Karpas-422 (cell line): Measurements from ENCODE around the gene GRIK5. TPM values are rescaled to one million over a fixed set of nuclear protein-coding genes. Genes with fewer than 3 reads are reported as not detected.
A peak's percentile ranks its signal among the peaks of the same experiment; 100 is the strongest.

Source experiments
- DNase-seq: peaks from one replicate; pipeline ENCODE4 v3.0.0-alpha.2; 2015
- H2AFZ ChIP-seq: fragments of 200-600 bp; sonication (generic); 2 replicates; pipeline ENCODE4 v1.6.1; 2014; ENCODE audit warnings: antibody characterized with exemption, low read length, mixed read lengths
- H3K27ac ChIP-seq: fragments of 200-600 bp; sonication (generic); 2 replicates; pipeline ENCODE4 v1.5.1; 2014; ENCODE audit warnings: mild to moderate bottlenecking, low read length, moderate library complexity
- H3K27me3 ChIP-seq: fragments of 200-600 bp; sonication (generic); 2 replicates; pipeline ENCODE4 v1.6.1; 2014; ENCODE audit warnings: low read length, mixed read lengths
- H3K36me3 ChIP-seq: fragments of 200-600 bp; sonication (generic); 2 replicates; pipeline ENCODE4 v1.6.1; 2014; ENCODE audit warnings: low read length, mixed read lengths; ENCODE audit not compliant: insufficient read depth
- H3K4me1 ChIP-seq: fragments of 200-600 bp; sonication (generic); 2 replicates; pipeline ENCODE4 v1.6.1; 2014; ENCODE audit warnings: mild to moderate bottlenecking, low read length, mixed read lengths
- H3K4me2 ChIP-seq: fragments of 200-600 bp; sonication (generic); 2 replicates; pipeline ENCODE4 v1.6.1; 2014; ENCODE audit warnings: low read length, low read depth, mild to moderate bottlenecking; ENCODE audit not compliant: poor library complexity, severe bottlenecking
- H3K4me3 ChIP-seq: fragments of 200-600 bp; sonication (generic); 2 replicates; pipeline ENCODE4 v1.5.1; 2014; ENCODE audit warnings: mild to moderate bottlenecking, antibody characterized with exemption, low read length, mixed read lengths
- H3K79me2 ChIP-seq: fragments of 200-600 bp; sonication (generic); 2 replicates; pipeline ENCODE4 v1.6.1; 2014; ENCODE audit warnings: mild to moderate bottlenecking, low read length, mixed read lengths
- H3K9ac ChIP-seq: fragments of 200-600 bp; sonication (generic); 2 replicates; pipeline ENCODE4 v1.6.0; 2014; ENCODE audit warnings: low read length
- H3K9me2 ChIP-seq: fragments of 200-600 bp; sonication (generic), shearing (Covaris generic); replicated peaks from 2 replicates; pipeline ENCODE4 v1.6.0; 2014; ENCODE audit warnings: mild to moderate bottlenecking, low read length, moderate library complexity; ENCODE audit not compliant: insufficient read depth
- H3K9me3 ChIP-seq: fragments of 300-700, 200-600 bp; sonication (generic); 2 replicates; pipeline ENCODE4 v1.6.1; 2014; ENCODE audit warnings: low read length, mixed read lengths
- H4K20me1 ChIP-seq: fragments of 200-600 bp; sonication (generic); 2 replicates; pipeline ENCODE4 v1.6.1; 2014; ENCODE audit warnings: mild to moderate bottlenecking, antibody characterized with exemption, low read length, low read depth; ENCODE audit not compliant: insufficient read depth
- total RNA-seq: library from RNA; depleted of rRNA; stranded (reverse); fragments of >200 nt; shearing (Covaris generic); gene quantifications from 2 replicates; pipeline ENCODE4 v1.2.3, GENCODE V29; 2014; ENCODE audit warnings: low replicate concordance

The GRIK5 gene
- total RNA-seq, 1 experiment from 2014 or later: 0.07 TPM

DNA sequence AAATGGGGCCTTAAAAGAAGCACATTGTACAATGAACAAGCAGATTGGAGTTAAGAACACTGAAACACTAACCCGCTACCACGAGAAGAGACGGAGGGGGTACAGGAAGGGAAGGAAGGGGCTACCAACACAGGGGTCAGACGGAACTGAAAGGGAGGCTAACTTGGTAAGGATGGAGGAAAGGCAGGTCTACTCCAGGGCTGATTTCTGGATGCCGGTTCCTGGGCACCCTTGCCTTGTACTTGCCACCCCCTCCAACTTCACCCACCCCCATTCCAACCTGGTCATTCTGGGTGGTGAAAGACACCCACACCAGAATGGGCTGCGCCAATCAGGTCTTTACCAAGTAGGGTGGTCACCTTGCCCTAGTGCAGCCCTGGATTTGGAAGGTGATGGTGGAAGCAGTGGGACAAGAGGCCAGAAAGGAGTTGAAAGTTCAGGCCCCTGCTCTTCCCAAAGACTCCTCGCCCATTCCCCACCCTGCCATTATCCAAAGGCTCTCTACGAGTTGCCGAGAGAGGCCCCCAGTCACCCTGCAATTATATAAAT lies 16.3 kb upstream of the GRIK5 start:
- Histone ChIP-seq H3K27me3 (no peaks in the 10 kb centered on the region), H3K79me2 (no peaks in the 10 kb centered on the region), H3K27ac (peak overlapping the region; percentile 82), H3K4me1 (peaks cover 42% of the 10 kb centered on the region), H3K9ac (no peak overlapping the region), H4K20me1 (peaks cover 9% of the 10 kb centered on the region; the same call in 1 of the 2 replicates), H2AFZ (no peak overlapping the region), H3K9me3 (no peaks in the 10 kb centered on the region), H3K36me3 (no peaks in the 10 kb centered on the region; the same call in 1 of the 2 replicates), H3K4me3 (no peak overlapping the region), H3K9me2 (no peaks in the 10 kb centered on the region), H3K4me2 (no peak overlapping the region)
- peak; percentile 77 for DNase-seq

DNA sequence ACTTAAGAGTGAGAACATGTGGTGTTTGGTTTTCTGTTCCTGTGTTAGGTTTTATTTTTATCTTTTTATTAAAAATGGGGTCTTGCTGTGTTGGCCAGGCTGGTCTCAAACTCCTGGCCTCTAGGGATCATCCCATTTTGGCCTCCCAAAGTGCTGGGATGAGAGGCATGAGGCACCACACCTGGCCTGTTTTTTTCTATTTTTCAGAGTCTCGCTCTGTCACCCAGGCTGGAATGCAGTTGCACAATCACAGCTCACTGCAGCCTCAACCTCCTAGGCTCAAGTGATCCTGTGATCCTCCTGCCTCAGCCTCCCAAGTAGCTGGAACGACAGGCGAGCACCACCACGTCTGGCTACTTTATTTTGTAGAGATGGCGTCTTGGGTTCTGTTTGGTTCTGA lies 13.5 kb upstream of the GRIK5 start:
- DNase-seq: no peak
- peaks cover 4% of the 10 kb centered on the region; the same call in 1 of the 2 replicates for H3K36me3 ChIP-seq
- H3K4me3 ChIP-seq: no peak overlapping the region
- H3K27me3 ChIP-seq: no peaks in the 10 kb centered on the region
- peaks cover 31% of the 10 kb centered on the region for H4K20me1 ChIP-seq
- no peaks in the 10 kb centered on the region for H3K9me2 ChIP-seq
- H3K27ac ChIP-seq: no peak overlapping the region
- no peak overlapping the region for H2AFZ ChIP-seq
- H3K4me2 ChIP-seq: no peak overlapping the region
- H3K79me2 ChIP-seq: peaks cover 10% of the 10 kb centered on the region
- H3K9me3 ChIP-seq: no peaks in the 10 kb centered on the region
- no peak overlapping the region for H3K9ac ChIP-seq
- H3K4me1 ChIP-seq: peaks cover 17% of the 10 kb centered on the region

DNA sequence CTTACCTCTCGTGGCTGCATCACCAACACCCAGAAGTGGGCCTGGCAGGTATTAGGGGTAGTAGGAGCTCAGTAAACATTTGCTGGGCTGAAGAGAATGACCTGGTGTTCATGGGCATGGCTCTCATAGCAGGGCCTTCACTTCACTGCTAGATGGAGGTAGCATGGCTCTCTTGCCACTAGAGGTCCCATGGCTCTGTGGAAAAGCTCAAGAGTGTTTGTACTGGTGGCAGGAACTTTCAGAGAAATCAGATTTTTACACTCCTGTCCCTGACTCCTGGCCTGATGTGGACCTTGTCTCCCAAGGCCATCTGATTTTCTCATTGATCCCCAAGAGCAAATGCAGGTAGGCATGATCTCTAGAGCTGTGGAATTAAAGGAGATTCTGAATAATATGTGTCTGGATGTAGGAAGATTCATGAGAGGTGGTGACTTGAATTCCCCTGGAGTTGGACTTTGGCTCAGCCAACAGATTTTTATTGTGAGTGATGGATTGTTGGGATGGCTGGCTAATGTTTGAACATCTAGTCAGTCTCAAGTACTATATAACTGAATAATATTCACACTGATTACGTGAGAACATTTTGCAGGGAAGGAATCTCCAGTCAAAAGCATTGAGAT lies 11.7 kb upstream of the GRIK5 start:
- H2AFZ ChIP-seq: no peak overlapping the region
- no peaks in the 10 kb centered on the region for H3K27me3 ChIP-seq
- peaks cover 28% of the 10 kb centered on the region for H3K79me2 ChIP-seq
- H4K20me1 ChIP-seq: peaks cover 50% of the 10 kb centered on the region
- peaks cover 9% of the 10 kb centered on the region; the same call in 1 of the 2 replicates for H3K36me3 ChIP-seq
- peak; percentile 83 for DNase-seq
- no peak overlapping the region for H3K4me3 ChIP-seq
- H3K9me2 ChIP-seq: no peaks in the 10 kb centered on the region
- H3K4me2 ChIP-seq: no peak overlapping the region
- peaks cover 12% of the 10 kb centered on the region for H3K4me1 ChIP-seq
- no peaks in the 10 kb centered on the region for H3K9me3 ChIP-seq
- peak overlapping the region; percentile 11; the same call in 1 of the 2 replicates for H3K27ac ChIP-seq
- H3K9ac ChIP-seq: no peak overlapping the region

DNA sequence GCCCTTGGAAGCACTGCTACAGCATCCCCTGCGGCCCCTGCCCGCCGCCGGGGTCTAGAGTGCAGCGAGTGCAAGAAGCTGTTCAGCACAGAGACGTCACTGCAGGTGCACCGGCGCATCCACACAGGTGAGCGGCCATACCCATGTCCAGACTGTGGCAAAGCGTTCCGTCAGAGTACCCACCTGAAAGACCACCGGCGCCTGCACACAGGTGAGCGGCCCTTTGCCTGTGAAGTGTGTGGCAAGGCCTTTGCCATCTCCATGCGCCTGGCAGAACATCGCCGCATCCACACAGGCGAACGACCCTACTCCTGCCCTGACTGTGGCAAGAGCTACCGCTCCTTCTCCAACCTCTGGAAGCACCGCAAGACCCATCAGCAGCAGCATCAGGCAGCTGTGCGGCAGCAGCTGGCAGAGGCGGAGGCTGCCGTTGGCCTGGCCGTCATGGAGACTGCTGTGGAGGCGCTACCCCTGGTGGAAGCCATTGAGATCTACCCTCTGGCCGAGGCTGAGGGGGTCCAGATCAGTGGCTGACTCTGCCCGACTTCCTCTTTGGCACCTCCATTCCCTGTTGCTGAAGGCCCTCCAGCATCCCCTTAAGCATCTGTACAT lies 10.9 kb upstream of the GRIK5 start:
- no peak overlapping the region for H3K4me3 ChIP-seq
- H3K27me3 ChIP-seq: no peaks in the 10 kb centered on the region
- no peaks in the 10 kb centered on the region for H3K9me3 ChIP-seq
- H3K79me2 ChIP-seq: peaks cover 33% of the 10 kb centered on the region
- H3K9ac ChIP-seq: no peak overlapping the region
- no peak overlapping the region for H2AFZ ChIP-seq
- peaks cover 9% of the 10 kb centered on the region; the same call in 1 of the 2 replicates for H3K36me3 ChIP-seq
- no peaks in the 10 kb centered on the region for H3K9me2 ChIP-seq
- no peak overlapping the region for H3K27ac ChIP-seq
- peaks cover 53% of the 10 kb centered on the region for H4K20me1 ChIP-seq
- no peak for DNase-seq
- H3K4me2 ChIP-seq: no peak overlapping the region
- peaks cover 11% of the 10 kb centered on the region for H3K4me1 ChIP-seq

DNA sequence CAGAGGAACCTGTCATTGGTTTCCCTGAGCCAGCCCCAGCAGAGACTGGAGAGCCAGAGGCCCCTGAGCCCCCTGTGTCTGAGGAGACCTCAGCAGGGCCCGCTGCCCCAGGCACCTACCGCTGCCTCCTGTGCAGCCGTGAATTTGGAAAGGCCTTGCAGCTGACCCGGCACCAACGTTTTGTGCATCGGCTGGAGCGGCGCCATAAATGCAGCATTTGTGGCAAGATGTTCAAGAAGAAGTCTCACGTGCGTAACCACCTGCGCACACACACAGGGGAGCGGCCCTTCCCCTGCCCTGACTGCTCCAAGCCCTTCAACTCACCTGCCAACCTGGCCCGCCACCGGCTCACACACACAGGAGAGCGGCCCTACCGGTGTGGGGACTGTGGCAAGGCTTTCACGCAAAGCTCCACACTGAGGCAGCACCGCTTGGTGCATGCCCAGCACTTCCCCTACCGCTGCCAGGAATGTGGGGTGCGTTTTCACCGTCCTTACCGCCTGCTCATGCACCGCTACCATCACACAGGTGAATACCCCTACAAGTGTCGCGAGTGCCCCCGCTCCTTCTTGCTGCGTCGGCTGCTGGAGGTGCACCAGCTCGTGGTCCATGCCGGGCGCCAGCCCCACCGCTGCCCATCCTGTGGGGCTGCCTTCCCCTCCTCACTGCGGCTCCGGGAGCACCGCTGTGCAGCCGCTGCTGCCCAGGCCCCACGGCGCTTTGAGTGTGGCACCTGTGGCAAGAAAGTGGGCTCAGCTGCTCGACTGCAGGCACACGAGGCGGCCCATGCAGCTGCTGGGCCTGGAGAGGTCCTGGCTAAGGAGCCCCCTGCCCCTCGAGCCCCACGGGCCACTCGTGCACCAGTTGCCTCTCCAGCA lies 10.1 kb upstream of the GRIK5 start:
- H3K4me3 ChIP-seq: no peak overlapping the region
- no peak overlapping the region for H3K27ac ChIP-seq
- H3K9me3 ChIP-seq: no peaks in the 10 kb centered on the region
- no peak for DNase-seq
- H4K20me1 ChIP-seq: peaks cover 53% of the 10 kb centered on the region
- H2AFZ ChIP-seq: no peak overlapping the region
- H3K36me3 ChIP-seq: peaks cover 9% of the 10 kb centered on the region; the same call in 1 of the 2 replicates
- H3K27me3 ChIP-seq: no peaks in the 10 kb centered on the region
- no peaks in the 10 kb centered on the region for H3K9me2 ChIP-seq
- H3K4me1 ChIP-seq: peaks cover 14% of the 10 kb centered on the region
- H3K9ac ChIP-seq: no peak overlapping the region
- H3K79me2 ChIP-seq: peaks cover 33% of the 10 kb centered on the region
- no peak overlapping the region for H3K4me2 ChIP-seq

DNA sequence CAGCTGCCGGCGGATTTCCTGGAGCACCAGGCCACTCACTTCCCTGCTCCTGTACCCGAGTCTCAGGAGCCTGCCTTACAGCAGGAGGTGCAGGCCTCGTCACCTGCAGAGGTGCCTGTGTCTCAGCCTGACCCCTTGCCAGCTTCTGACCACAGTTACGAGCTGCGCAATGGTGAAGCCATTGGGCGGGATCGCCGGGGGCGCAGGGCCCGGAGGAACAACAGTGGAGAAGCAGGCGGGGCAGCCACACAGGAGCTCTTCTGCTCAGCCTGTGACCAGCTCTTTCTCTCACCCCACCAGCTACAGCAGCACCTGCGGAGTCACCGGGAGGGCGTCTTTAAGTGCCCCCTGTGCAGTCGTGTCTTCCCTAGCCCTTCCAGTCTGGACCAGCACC lies 9.3 kb upstream of the GRIK5 start:
- peaks cover 53% of the 10 kb centered on the region for H4K20me1 ChIP-seq
- H2AFZ ChIP-seq: no peak overlapping the region
- H3K4me3 ChIP-seq: no peak overlapping the region
- H3K27me3 ChIP-seq: no peaks in the 10 kb centered on the region
- no peaks in the 10 kb centered on the region for H3K9me3 ChIP-seq
- H3K4me2 ChIP-seq: no peak overlapping the region
- H3K9ac ChIP-seq: no peak overlapping the region
- H3K36me3 ChIP-seq: peaks cover 9% of the 10 kb centered on the region; the same call in 1 of the 2 replicates
- H3K79me2 ChIP-seq: peaks cover 33% of the 10 kb centered on the region
- H3K4me1 ChIP-seq: peaks cover 22% of the 10 kb centered on the region
- H3K27ac ChIP-seq: no peak overlapping the region
- DNase-seq: no peak
- no peaks in the 10 kb centered on the region for H3K9me2 ChIP-seq

DNA sequence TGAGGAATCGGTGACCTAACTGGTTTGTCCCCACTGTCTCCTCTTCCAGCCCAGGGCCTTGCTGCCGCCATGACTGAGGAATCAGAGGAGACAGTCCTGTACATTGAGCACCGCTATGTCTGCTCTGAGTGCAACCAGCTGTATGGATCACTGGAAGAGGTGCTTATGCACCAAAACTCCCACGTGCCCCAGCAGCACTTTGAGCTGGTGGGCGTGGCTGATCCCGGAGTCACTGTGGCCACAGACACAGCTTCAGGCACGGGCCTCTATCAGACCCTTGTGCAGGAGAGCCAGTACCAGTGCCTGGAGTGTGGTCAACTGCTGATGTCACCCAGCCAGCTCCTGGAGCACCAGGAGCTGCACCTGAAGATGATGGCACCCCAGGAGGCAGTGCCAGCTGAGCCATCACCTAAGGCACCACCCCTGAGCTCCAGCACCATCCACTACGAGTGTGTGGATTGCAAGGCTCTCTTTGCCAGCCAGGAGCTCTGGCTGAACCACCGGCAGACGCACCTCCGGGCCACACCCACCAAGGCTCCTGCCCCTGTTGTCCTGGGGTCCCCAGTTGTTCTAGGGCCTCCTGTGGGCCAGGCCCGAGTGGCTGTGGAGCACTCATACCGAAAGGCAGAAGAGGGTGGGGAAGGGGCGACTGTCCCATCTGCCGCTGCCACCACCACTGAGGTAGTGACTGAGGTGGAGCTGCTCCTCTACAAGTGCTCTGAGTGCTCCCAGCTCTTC lies 8.7 kb upstream of the GRIK5 start:
- Histone ChIP-seq H4K20me1 (peaks cover 53% of the 10 kb centered on the region), H3K27ac (no peak overlapping the region), H3K9me2 (no peaks in the 10 kb centered on the region), H3K4me2 (no peak overlapping the region), H3K27me3 (no peaks in the 10 kb centered on the region), H2AFZ (no peak overlapping the region), H3K9ac (no peak overlapping the region), H3K9me3 (no peaks in the 10 kb centered on the region), H3K4me3 (no peak overlapping the region), H3K4me1 (peaks cover 22% of the 10 kb centered on the region), H3K36me3 (peaks cover 9% of the 10 kb centered on the region; the same call in 1 of the 2 replicates), H3K79me2 (peaks cover 33% of the 10 kb centered on the region)
- DNase-seq: no peak
